H9 (cell line): ENCODE data around the gene XPC. TPM values are rescaled to one million over a fixed set of nuclear protein-coding genes. Genes with fewer than 3 reads are reported as not detected.

Experiments
- DNase-seq: peaks from one replicate; pipeline ENCODE4 v3.0.0-alpha.2; 2017
- H2AFZ ChIP-seq: one replicate; pipeline ENCODE4 v1.6.1; 2013; ENCODE audit warnings: mild to moderate bottlenecking, low read length, control low read depth, moderate library complexity
- H2AK5ac ChIP-seq: 2 replicates; pipeline ENCODE4 v1.6.1; 2013; ENCODE audit warnings: low read length, control low read depth, mixed read lengths; ENCODE audit not compliant: insufficient read length
- H2BK120ac ChIP-seq: one replicate; pipeline ENCODE4 v1.6.1; 2013; ENCODE audit warnings: low read depth, mild to moderate bottlenecking, low read length, control low read depth, inconsistent platforms; ENCODE audit not compliant: poor library complexity, severe bottlenecking
- H2BK12ac ChIP-seq: 2 replicates; pipeline ENCODE4 v1.6.1; 2013; ENCODE audit warnings: low read length, control low read depth, mixed read lengths, low read depth; ENCODE audit not compliant: insufficient read length
- H2BK15ac ChIP-seq: 2 replicates; pipeline ENCODE4 v1.6.1; 2013; ENCODE audit warnings: low read depth, low read length, control low read depth
- H2BK20ac ChIP-seq: one replicate; pipeline ENCODE4 v1.6.1; 2013; ENCODE audit warnings: low read depth, mild to moderate bottlenecking, low read length, control low read depth, inconsistent platforms; ENCODE audit not compliant: poor library complexity, severe bottlenecking
- H2BK5ac ChIP-seq: 2 replicates; pipeline ENCODE4 v1.6.1; 2013; ENCODE audit warnings: low read length, control low read depth, mixed read lengths; ENCODE audit not compliant: insufficient read length
- H3K14ac ChIP-seq: 2 replicates; pipeline ENCODE4 v1.6.1; 2013; ENCODE audit warnings: low read length, control low read depth; ENCODE audit not compliant: insufficient read depth
- H3K18ac ChIP-seq: 2 replicates; pipeline ENCODE4 v1.6.1; 2013; ENCODE audit warnings: low read depth, mild to moderate bottlenecking, mixed read lengths, low read length, control low read depth; ENCODE audit not compliant: insufficient read length
- H3K23ac ChIP-seq: 2 replicates; pipeline ENCODE4 v1.6.1; 2013; ENCODE audit warnings: low read length, control low read depth, mixed read lengths, low read depth; ENCODE audit not compliant: insufficient read length
- H3K23me2 ChIP-seq: 2 replicates; pipeline ENCODE4 v1.6.1; 2013; ENCODE audit warnings: low read depth, mild to moderate bottlenecking, mixed read lengths, low read length, control low read depth; ENCODE audit not compliant: insufficient read length, poor library complexity, severe bottlenecking
- H3K27ac ChIP-seq: 2 replicates; pipeline ENCODE4 v1.5.1; 2013; ENCODE audit warnings: low read length, control low read depth, mixed read lengths, low read depth; ENCODE audit not compliant: insufficient read length
- H3K27me3 ChIP-seq: 2 replicates; pipeline ENCODE4 v1.6.1; 2013; ENCODE audit warnings: low read length, control low read depth, inconsistent platforms; ENCODE audit not compliant: insufficient read depth
- H3K4ac ChIP-seq: 2 replicates; pipeline ENCODE4 v1.6.1; 2013; ENCODE audit warnings: low read depth, mild to moderate bottlenecking, control low read depth, inconsistent platforms, low read length, moderate library complexity
- H3K4me1 ChIP-seq: 2 replicates; pipeline ENCODE4 v1.6.1; 2013; ENCODE audit warnings: low read length, control low read depth, inconsistent platforms; ENCODE audit not compliant: insufficient read depth
- H3K4me2 ChIP-seq: 2 replicates; pipeline ENCODE4 v1.6.1; 2013; ENCODE audit warnings: low read length, control low read depth, mixed read lengths; ENCODE audit not compliant: insufficient read length, insufficient read depth
- H3K56ac ChIP-seq: 2 replicates; pipeline ENCODE4 v1.6.1; 2013; ENCODE audit warnings: low read depth, mild to moderate bottlenecking, mixed read lengths, low read length, control low read depth; ENCODE audit not compliant: insufficient read length
- H3K79me1 ChIP-seq: 2 replicates; pipeline ENCODE4 v1.6.1; 2013; ENCODE audit warnings: low read depth, mild to moderate bottlenecking, moderate library complexity, low read length, control low read depth, inconsistent platforms; ENCODE audit not compliant: insufficient read depth, poor library complexity, severe bottlenecking
- H3K79me2 ChIP-seq: 2 replicates; pipeline ENCODE4 v1.6.1; 2013; ENCODE audit warnings: low read length, control low read depth, inconsistent platforms; ENCODE audit not compliant: insufficient read depth
- H3K9ac ChIP-seq: 2 replicates; pipeline ENCODE4 v1.6.1; 2013; ENCODE audit warnings: low read length, control low read depth, mixed read lengths; ENCODE audit not compliant: insufficient read length; ENCODE audit errors: extremely low read depth
- H3K9me3 ChIP-seq: one replicate; pipeline ENCODE4 v1.6.1; 2013; ENCODE audit warnings: low read depth, low read length, inconsistent platforms; ENCODE audit not compliant: control insufficient read depth
- H3T11ph ChIP-seq: one replicate; pipeline ENCODE4 v1.6.1; 2013; ENCODE audit warnings: mild to moderate bottlenecking, low read length, control low read depth, inconsistent platforms
- H4K20me1 ChIP-seq: one replicate; pipeline ENCODE4 v1.6.1; 2013; ENCODE audit not compliant: control insufficient read depth, insufficient read length, insufficient read depth
- H4K5ac ChIP-seq: 2 replicates; pipeline ENCODE4 v1.6.1; 2013; ENCODE audit warnings: low read depth, mild to moderate bottlenecking, mixed read lengths, low read length, control low read depth; ENCODE audit not compliant: insufficient read length
- H4K8ac ChIP-seq: replicated peaks from 2 replicates; pipeline ENCODE4 v1.6.1; 2013; ENCODE audit warnings: low read length, control low read depth, mixed read lengths, low read depth; ENCODE audit not compliant: insufficient read length
- H4K91ac ChIP-seq: 2 replicates; pipeline ENCODE4 v1.6.1; 2013; ENCODE audit warnings: low read depth, mild to moderate bottlenecking, moderate library complexity, mixed read lengths, low read length, control low read depth; ENCODE audit not compliant: insufficient read length
- H3K27ac Mint-ChIP-seq, 3 experiments: 2 replicates in 2 of 3; 3 replicates in 1 of 3; pipeline ENCODE4 v1.8.0; 2020 to 2021; ENCODE audit warnings: mixed read lengths in 3 of 3, mild to moderate bottlenecking in 1 of 3, moderate library complexity in 1 of 3
- H3K27me3 Mint-ChIP-seq: 2 replicates; pipeline ENCODE4 v1.8.0; 2021; ENCODE audit warnings: low read depth, mild to moderate bottlenecking, moderate library complexity, mixed read lengths
- H3K36me3 Mint-ChIP-seq, 3 experiments: 2 replicates in 2 of 3; 3 replicates in 1 of 3; pipeline ENCODE4 v1.8.0; 2020 to 2021; ENCODE audit warnings: low read depth in 3 of 3, mixed read lengths in 3 of 3; ENCODE audit not compliant: insufficient read depth in 1 of 3
- H3K4me1 Mint-ChIP-seq, 2 experiments: 2 replicates each; pipeline ENCODE4 v1.8.0; 2020; ENCODE audit warnings: mixed read lengths in 2 of 2
- H3K4me3 Mint-ChIP-seq, 2 experiments: 2 replicates in 1 of 2; 3 replicates in 1 of 2; pipeline ENCODE4 v1.8.0; 2020 to 2021; ENCODE audit warnings: mild to moderate bottlenecking in 2 of 2, mixed read lengths in 2 of 2, moderate library complexity in 1 of 2
- H3K9me3 Mint-ChIP-seq, 2 experiments: 2 replicates in 1 of 2; 3 replicates in 1 of 2; pipeline ENCODE4 v1.8.0; 2020; ENCODE audit warnings: mild to moderate bottlenecking in 2 of 2, mixed read lengths in 2 of 2, moderate library complexity in 1 of 2
- WGBS: extraction: QIAGEN DNeasy Blood & Tissue Kit; methylation state at CpG from one replicate; pipeline ENCODE4 v1.1.7; 2013; ENCODE audit warnings: missing lambda C conversion rate, low lambda C conversion rate, mixed read lengths; ENCODE audit not compliant: insufficient read length; ENCODE audit errors: extremely low coverage; 5-methylcytosine and 5-hydroxymethylcytosine counted together
- total RNA-seq: library from RNA; stranded (reverse); gene quantifications from 2 replicates; pipeline ENCODE4 v1.2.1, GENCODE V29; 2021
- TF ChIP-seq, protein P1 (sequence below): fragments of 200-600 bp; sonication (generic); conservative IDR thresholded peaks from 3 replicates; pipeline ENCODE4 v1.8.0; 2021; ENCODE audit warnings: antibody characterized with exemption, mild to moderate bottlenecking

The XPC gene
- total RNA-seq, 1 experiment from 2014 or later = 30.3 TPM

GRCh38 chr3:14212032-14212431 lies 33.6 kb upstream of the XPC start:
- Histone ChIP-seq H2BK20ac (no peak overlapping the region), H3T11ph (no peak overlapping the region), H3K23ac (no peak overlapping the region), H4K5ac (no peak overlapping the region), H3K9ac (no peak overlapping the region), H3K14ac (no peak overlapping the region), H3K18ac (no peak overlapping the region), H3K4me1 (no peaks in the 10 kb centered on the region; the same call in 1 of the 2 replicates), H4K20me1 (no peaks in the 10 kb centered on the region), H2BK15ac (no peak overlapping the region), H3K27me3 (no peaks in the 10 kb centered on the region), H3K9me3 (no peaks in the 10 kb centered on the region), H4K91ac (no peak overlapping the region), H3K79me2 (no peaks in the 10 kb centered on the region), H2AFZ (no peak overlapping the region), H3K27ac (no peak overlapping the region), H3K23me2 (peaks cover 4% of the 10 kb centered on the region), H4K8ac (no peak overlapping the region), H3K4ac (no peak overlapping the region), H3K79me1 (no peaks in the 10 kb centered on the region), H2BK5ac (no peak overlapping the region), H2BK12ac (no peak overlapping the region), H2AK5ac (no peak overlapping the region), H3K4me2 (no peak overlapping the region), H3K56ac (no peak overlapping the region), H2BK120ac (no peak overlapping the region)
- TF ChIP-seq, protein P1, sequence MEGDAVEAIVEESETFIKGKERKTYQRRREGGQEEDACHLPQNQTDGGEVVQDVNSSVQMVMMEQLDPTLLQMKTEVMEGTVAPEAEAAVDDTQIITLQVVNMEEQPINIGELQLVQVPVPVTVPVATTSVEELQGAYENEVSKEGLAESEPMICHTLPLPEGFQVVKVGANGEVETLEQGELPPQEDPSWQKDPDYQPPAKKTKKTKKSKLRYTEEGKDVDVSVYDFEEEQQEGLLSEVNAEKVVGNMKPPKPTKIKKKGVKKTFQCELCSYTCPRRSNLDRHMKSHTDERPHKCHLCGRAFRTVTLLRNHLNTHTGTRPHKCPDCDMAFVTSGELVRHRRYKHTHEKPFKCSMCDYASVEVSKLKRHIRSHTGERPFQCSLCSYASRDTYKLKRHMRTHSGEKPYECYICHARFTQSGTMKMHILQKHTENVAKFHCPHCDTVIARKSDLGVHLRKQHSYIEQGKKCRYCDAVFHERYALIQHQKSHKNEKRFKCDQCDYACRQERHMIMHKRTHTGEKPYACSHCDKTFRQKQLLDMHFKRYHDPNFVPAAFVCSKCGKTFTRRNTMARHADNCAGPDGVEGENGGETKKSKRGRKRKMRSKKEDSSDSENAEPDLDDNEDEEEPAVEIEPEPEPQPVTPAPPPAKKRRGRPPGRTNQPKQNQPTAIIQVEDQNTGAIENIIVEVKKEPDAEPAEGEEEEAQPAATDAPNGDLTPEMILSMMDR = no peak
- DNase-seq = no peak
- Mint-ChIP-seq H3K27me3 (peaks cover 4% of the 10 kb centered on the region), H3K9me3 (peaks cover 0 to 3% of the 10 kb centered on the region in 2 experiments; a peak in 1 of 5 replicates), H3K36me3 (no peaks in the 10 kb centered on the region), H3K27ac (no peak overlapping the region), H3K4me1 (peaks cover 9 to 10% of the 10 kb centered on the region in 2 experiments; a peak in 3 of 4 replicates), H3K4me3 (no peak overlapping the region)
- WGBS = no CpG with 5 or more reads among the region's 3 CpGs
